PC-3 (cell line): ENCODE data around the gene CARTPT.

Experiments
- EZH2 ChIP-seq: fragments of 300-600 bp; sonication (generic); IDR thresholded peaks from one replicate; pipeline ENCODE4 v1.6.1; 2017; ENCODE audit warnings: antibody characterized with exemption, mild to moderate bottlenecking, low read length; ENCODE audit not compliant: unreplicated experiment
- TF ChIP-seq, protein P1 (sequence below): fragments of 300-600 bp; sonication (generic); conservative IDR thresholded peaks from 2 replicates; pipeline ENCODE4 v1.5.1; 2017; ENCODE audit warnings: antibody characterized with exemption, low read depth, mild to moderate bottlenecking, low read length

DNA sequence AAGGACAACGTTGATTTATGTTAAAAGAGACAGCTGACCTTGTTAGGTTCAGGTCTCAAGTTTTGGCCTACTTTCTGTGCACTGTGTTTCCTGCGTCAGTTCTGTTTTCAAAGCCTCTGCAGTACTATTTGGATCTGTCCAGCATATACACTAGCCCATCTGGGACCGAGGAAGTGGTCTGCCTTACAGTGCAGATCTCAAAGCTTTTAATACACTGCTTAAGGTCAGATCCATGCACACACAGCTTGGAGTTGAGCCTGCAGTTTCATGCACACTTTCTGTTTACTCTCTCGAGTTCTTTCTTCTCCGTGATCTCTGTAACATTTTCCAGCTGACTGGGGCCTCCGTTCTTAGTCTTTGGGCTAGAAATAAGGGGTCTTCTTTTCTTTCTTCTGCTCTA lies 24.1 kb downstream of the CARTPT start:
- TF ChIP-seq, protein P1, sequence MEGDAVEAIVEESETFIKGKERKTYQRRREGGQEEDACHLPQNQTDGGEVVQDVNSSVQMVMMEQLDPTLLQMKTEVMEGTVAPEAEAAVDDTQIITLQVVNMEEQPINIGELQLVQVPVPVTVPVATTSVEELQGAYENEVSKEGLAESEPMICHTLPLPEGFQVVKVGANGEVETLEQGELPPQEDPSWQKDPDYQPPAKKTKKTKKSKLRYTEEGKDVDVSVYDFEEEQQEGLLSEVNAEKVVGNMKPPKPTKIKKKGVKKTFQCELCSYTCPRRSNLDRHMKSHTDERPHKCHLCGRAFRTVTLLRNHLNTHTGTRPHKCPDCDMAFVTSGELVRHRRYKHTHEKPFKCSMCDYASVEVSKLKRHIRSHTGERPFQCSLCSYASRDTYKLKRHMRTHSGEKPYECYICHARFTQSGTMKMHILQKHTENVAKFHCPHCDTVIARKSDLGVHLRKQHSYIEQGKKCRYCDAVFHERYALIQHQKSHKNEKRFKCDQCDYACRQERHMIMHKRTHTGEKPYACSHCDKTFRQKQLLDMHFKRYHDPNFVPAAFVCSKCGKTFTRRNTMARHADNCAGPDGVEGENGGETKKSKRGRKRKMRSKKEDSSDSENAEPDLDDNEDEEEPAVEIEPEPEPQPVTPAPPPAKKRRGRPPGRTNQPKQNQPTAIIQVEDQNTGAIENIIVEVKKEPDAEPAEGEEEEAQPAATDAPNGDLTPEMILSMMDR: no peak
- TF ChIP-seq EZH2: no peak
